Caco-2 (cell line): ENCODE measurements around the gene SLC9A8. TPM values are rescaled to one million over a fixed set of nuclear protein-coding genes. Genes with fewer than 3 reads are reported as not detected.
A peak's percentile ranks its signal among the peaks of the same experiment; 100 is the strongest.

Source experiments
- BruUV-seq: library from RNA; stranded (reverse); fragments of 400-500 nt; replicated peaks from 2 replicates; lab custom pipeline; 2021; lab: Mats Ljungman, UMichigan
- CTCF ChIA-PET: fragments of 300-600 bp; sonication (Branson Sonifier 250); formaldehyde crosslinking; loops from one replicate; lab custom pipeline; 2022; ENCODE audit warnings: antibody characterized with exemption; lab: Charles Lee
- POLR2A ChIA-PET: fragments of 300-600 bp; sonication (Branson Sonifier 250); formaldehyde crosslinking; loops from one replicate; lab custom pipeline; 2022; ENCODE audit warnings: antibody characterized with exemption; lab: Charles Lee
- DNase-seq, 2 experiments: peaks; one replicate each; pipeline versions ENCODE4 v3.0.0 to v3.0.0-alpha.2; 2020 to 2022
- H3K27me3 ChIP-seq: replicated peaks from 2 replicates; pipeline ENCODE4 v1.6.0; 2011; ENCODE audit warnings: low read length; ENCODE audit not compliant: control insufficient read depth, insufficient read depth
- H3K36me3 ChIP-seq: 2 replicates; pipeline ENCODE4 v1.5.1; 2011; ENCODE audit warnings: low read length; ENCODE audit not compliant: control insufficient read depth, insufficient read depth
- H3K4me1 ChIP-seq: fragments of 250-450 bp; sonication (Bioruptor Pico); 2 replicates; pipeline ENCODE4 v1.5.1; 2020; ENCODE audit warnings: mild to moderate bottlenecking
- H3K4me3 ChIP-seq: 2 replicates; pipeline ENCODE4 v1.5.1; 2011; ENCODE audit warnings: low read depth, mild to moderate bottlenecking, control low read depth, low read length
- H3K9me3 ChIP-seq: fragments of 250-450 bp; sonication (Bioruptor Pico); 2 replicates; pipeline ENCODE4 v1.5.1; 2020; ENCODE audit warnings: mild to moderate bottlenecking, moderate library complexity
- H3K27ac Mint-ChIP-seq: one replicate; pipeline ENCODE4 v1.8.0; 2022; ENCODE audit warnings: mixed read lengths; ENCODE audit not compliant: unreplicated experiment
- H3K27me3 Mint-ChIP-seq: one replicate; pipeline ENCODE4 v1.8.0; 2022; ENCODE audit warnings: mixed read lengths; ENCODE audit not compliant: insufficient read depth, unreplicated experiment
- H3K36me3 Mint-ChIP-seq: one replicate; pipeline ENCODE4 v1.8.0; 2022; ENCODE audit warnings: mild to moderate bottlenecking, mixed read lengths; ENCODE audit not compliant: insufficient read depth, unreplicated experiment
- H3K4me1 Mint-ChIP-seq: one replicate; pipeline ENCODE4 v1.8.0; 2022; ENCODE audit warnings: low read depth, mixed read lengths; ENCODE audit not compliant: unreplicated experiment
- H3K4me3 Mint-ChIP-seq: one replicate; pipeline ENCODE4 v1.8.0; 2022; ENCODE audit warnings: mild to moderate bottlenecking, moderate library complexity, mixed read lengths; ENCODE audit not compliant: unreplicated experiment
- H3K9me3 Mint-ChIP-seq: one replicate; pipeline ENCODE4 v1.8.0; 2022; ENCODE audit warnings: mixed read lengths; ENCODE audit not compliant: unreplicated experiment
- CTCF ChIP-seq, 2 experiments: fragments of 200-600 bp in 1 of 2; IDR thresholded peaks; 1 replicate in 1 of 2; 2 replicates in 1 of 2; pipeline versions ENCODE4 v1.5.1 to v1.8.0; 2011 to 2022; ENCODE audit warnings: antibody characterized with exemption in 1 of 2, control low read depth in 1 of 2, inconsistent platforms in 1 of 2, low read depth in 1 of 2, low read length in 1 of 2, mild to moderate bottlenecking in 1 of 2, moderate library complexity in 1 of 2; ENCODE audit not compliant: insufficient read depth in 1 of 2, severe bottlenecking in 1 of 2, unreplicated experiment in 1 of 2
- intact Hi-C: fragments of 100-400 bp; cut with micrococcal nuclease; formaldehyde crosslinking; loops from one replicate; pipeline ENCODE4 v1.10.0; 2022; ENCODE audit not compliant: unreplicated experiment
- total RNA-seq: library from RNA; stranded (reverse); gene quantifications from 2 replicates; pipeline ENCODE4 v1.2.3, GENCODE V29; 2022

The SLC9A8 gene
- total RNA-seq, 1 experiment from 2014 or later, result 21.4 TPM

- no TSS peak for BruUV-seq
- CTCF ChIA-PET, result interaction anchor here (0.6 to 1.0 kb wide), 2 partner anchors 26 to 52 kb away, joined by 3 to 4 read pairs; no protein-coding TSS in a partner anchor
- POLR2A ChIA-PET, result interaction anchor here (0.6 kb wide), 1 partner anchor 27 kb away, joined by 5 read pairs; no protein-coding TSS in a partner anchor
These were observed 50.1 kb downstream of the SLC9A8 start for GRCh38 chr20:49862607-49863200.

GRCh38 chr20:49863666-49864065 is 51.0 kb downstream of the SLC9A8 start:
- H3K36me3 Mint-ChIP-seq, result no peaks in the 10 kb centered on the region
- no peak overlapping the region for H3K4me3 Mint-ChIP-seq
- Histone ChIP-seq H3K36me3 (peaks cover 7% of the 10 kb centered on the region), H3K9me3 (no peaks in the 10 kb centered on the region), H3K4me1 (peaks cover 4% of the 10 kb centered on the region; the same call in 1 of the 2 replicates), H3K27me3 (no peaks in the 10 kb centered on the region), H3K4me3 (no peak overlapping the region)
- peaks cover 2% of the 10 kb centered on the region for H3K4me1 Mint-ChIP-seq
- POLR2A ChIA-PET, result no interaction called here
- no peak for DNase-seq
- no TSS peak for BruUV-seq
- H3K27me3 Mint-ChIP-seq, result no peaks in the 10 kb centered on the region
- intact Hi-C loops, result no loop called here
- TF ChIP-seq CTCF (IDR thresholded peaks at IDR 0.05; ENCODE audit: insufficient read depth in 1 of 2, low read depth in 1 of 2, low read length in 1 of 2, severe bottlenecking in 1 of 2, unreplicated experiment in 1 of 2), result no peak
- CTCF ChIA-PET, result no interaction called here
- H3K27ac Mint-ChIP-seq, result no peak overlapping the region
- H3K9me3 Mint-ChIP-seq, result no peaks in the 10 kb centered on the region

More at GRCh38 chr20:49862607-49863200, 50.1 kb downstream of the SLC9A8 start:
- no peak for TF ChIP-seq CTCF (IDR thresholded peaks at IDR 0.05; ENCODE audit: insufficient read depth in 1 of 2, low read depth in 1 of 2, low read length in 1 of 2, severe bottlenecking in 1 of 2, unreplicated experiment in 1 of 2)
- H3K4me3 Mint-ChIP-seq, result no peak overlapping the region
- intact Hi-C loops, result no loop called here
- Histone ChIP-seq H3K4me3 (no peak overlapping the region), H3K36me3 (peaks cover 3% of the 10 kb centered on the region; the same call in 1 of the 2 replicates), H3K4me1 (no peaks in the 10 kb centered on the region), H3K27me3 (no peaks in the 10 kb centered on the region), H3K9me3 (no peaks in the 10 kb centered on the region)
- H3K27ac Mint-ChIP-seq, result no peak overlapping the region
- H3K36me3 Mint-ChIP-seq, result no peaks in the 10 kb centered on the region
- DNase-seq, result peak in 1 of 2 experiments; percentile 27
- no peaks in the 10 kb centered on the region for H3K9me3 Mint-ChIP-seq
- no peaks in the 10 kb centered on the region for H3K4me1 Mint-ChIP-seq
- no peaks in the 10 kb centered on the region for H3K27me3 Mint-ChIP-seq

GRCh38 chr20:49865559-49865958 is 52.9 kb downstream of the SLC9A8 start:
- Mint-ChIP-seq H3K27me3 (no peaks in the 10 kb centered on the region), H3K4me1 (peaks cover 7% of the 10 kb centered on the region), H3K9me3 (no peaks in the 10 kb centered on the region), H3K27ac (no peak overlapping the region), H3K36me3 (peaks cover 5% of the 10 kb centered on the region), H3K4me3 (no peak overlapping the region)
- DNase-seq, result peak in 1 of 2 experiments; percentile 35
- H3K9me3 ChIP-seq, result no peaks in the 10 kb centered on the region
- CTCF ChIA-PET, result no interaction called here
- peaks cover 7% of the 10 kb centered on the region for H3K36me3 ChIP-seq
- POLR2A ChIA-PET, result no interaction called here
- no TSS peak for BruUV-seq
- TF ChIP-seq CTCF (IDR thresholded peaks at IDR 0.05; ENCODE audit: insufficient read depth in 1 of 2, low read depth in 1 of 2, low read length in 1 of 2, severe bottlenecking in 1 of 2, unreplicated experiment in 1 of 2), result no peak
- intact Hi-C loops, result no loop called here
- H3K4me3 ChIP-seq, result no peak overlapping the region
- no peaks in the 10 kb centered on the region for H3K27me3 ChIP-seq
- peaks cover 10% of the 10 kb centered on the region; the same call in 1 of the 2 replicates for H3K4me1 ChIP-seq
